K562 (cell line): ENCODE measurements around the gene PIM3. TPM values are rescaled to one million over a fixed set of nuclear protein-coding genes. Genes with fewer than 3 reads are reported as not detected.

Source experiments
- ATAC-seq: fragments of 200-7000 bp; cut with Tn5 transposase; 3 replicates; pipeline ENCODE4 v1.9.1; 2020; ENCODE audit warnings: moderate library complexity
- BruUV-seq: library from RNA; stranded (reverse); fragments of 400-500 nt; replicated peaks from 2 replicates; lab custom pipeline; 2021; lab: Mats Ljungman, UMichigan
- CTCF ChIA-PET: fragments of 300-600 bp; formaldehyde crosslinking; extraction: SDS; loops from one replicate; lab custom pipeline; 2021; ENCODE audit warnings: low intra/inter-chr PET ratio; lab: Yijun Ruan, JAX
- POLR2A ChIA-PET: fragments of 300-600, 350-650 bp; sonication (Branson Sonifier 250); formaldehyde crosslinking; extraction: SDS; loops from one replicate; lab custom pipeline; 2021; ENCODE audit warnings: antibody characterized with exemption, inconsistent platforms; lab: Yijun Ruan, JAX
- DNase-seq, 4 experiments: peaks; one replicate each; pipeline versions ENCODE4 v3.0.0 to v3.0.0-alpha.2; 2011 to 2018; ENCODE audit warnings: low spot score in 3 of 4, mixed read lengths in 3 of 4; ENCODE audit errors: extremely low read depth in 1 of 4
- FAIRE-seq: peaks from 2 replicates; lab custom pipeline; 2011; peaks lifted over from hg19 to GRCh38; lab: Jason Lieb, UNC
- H2AFZ ChIP-seq: 2 replicates; pipeline ENCODE4 v1.6.0; 2011; ENCODE audit warnings: low read depth, low read length, control low read depth, inconsistent platforms
- H3K27ac ChIP-seq: fragments of 200-600 bp; 3 replicates; pipeline ENCODE4 v1.8.0; 2011; ENCODE audit warnings: low read depth, mild to moderate bottlenecking, control low read depth, inconsistent platforms, low read length, moderate library complexity, mixed read lengths; ENCODE audit errors: extremely low read depth
- H3K27me3 ChIP-seq, 2 experiments: fragments of 300-600 bp in 1 of 2; 2 replicates in 1 of 2; 3 replicates in 1 of 2; pipeline versions ENCODE4 v1.6.0 to v1.8.0; 2011; ENCODE audit warnings: inconsistent platforms in 2 of 2, low read length in 2 of 2, mild to moderate bottlenecking in 1 of 2, mixed read lengths in 1 of 2, moderate library complexity in 1 of 2; ENCODE audit not compliant: control insufficient read depth in 2 of 2, insufficient read depth in 2 of 2
- H3K36me3 ChIP-seq: fragments of 300-600 bp; 3 replicates; pipeline ENCODE4 v1.8.0; 2011; ENCODE audit warnings: mild to moderate bottlenecking, low read length, inconsistent platforms; ENCODE audit not compliant: control insufficient read depth, insufficient read depth
- H3K4me1 ChIP-seq, 2 experiments: fragments of 200-600 bp in 1 of 2; replicated peaks in 1 of 2; 2 replicates in 1 of 2; 3 replicates in 1 of 2; pipeline versions ENCODE4 v1.5.1 to v1.8.0; 2011; ENCODE audit warnings: inconsistent platforms in 2 of 2, low read length in 2 of 2, mild to moderate bottlenecking in 1 of 2, mixed read lengths in 1 of 2, moderate library complexity in 1 of 2; ENCODE audit not compliant: control insufficient read depth in 2 of 2, insufficient read depth in 2 of 2
- H3K4me2 ChIP-seq: 2 replicates; pipeline ENCODE4 v1.6.1; 2011; ENCODE audit warnings: low read length, control low read depth, inconsistent platforms, mixed read lengths; ENCODE audit not compliant: insufficient read depth
- H3K4me3 ChIP-seq: fragments of 200-600 bp; sonication (generic), shearing (Covaris generic); 2 replicates; pipeline ENCODE4 v1.5.1; 2016; ENCODE audit warnings: control low read depth, inconsistent platforms
- H3K79me2 ChIP-seq: fragments of 200-600 bp; 3 replicates; pipeline ENCODE4 v1.8.0; 2011; ENCODE audit warnings: low read length, inconsistent platforms; ENCODE audit not compliant: control insufficient read depth, insufficient read depth
- H3K9ac ChIP-seq, 2 experiments: 2 replicates each; pipeline versions ENCODE4 v1.6.0 to v1.6.1; 2011; ENCODE audit warnings: low read depth in 2 of 2, low read length in 2 of 2, control low read depth in 1 of 2, inconsistent platforms in 1 of 2, mild to moderate bottlenecking in 1 of 2, mixed read lengths in 1 of 2; ENCODE audit not compliant: insufficient read depth in 1 of 2
- H3K9me1 ChIP-seq: one replicate; pipeline ENCODE4 v1.6.0; 2011; ENCODE audit warnings: inconsistent platforms, mild to moderate bottlenecking, low read length, moderate library complexity; ENCODE audit not compliant: control insufficient read depth, insufficient read depth
- H3K9me3 ChIP-seq: replicated peaks from 2 replicates; pipeline ENCODE4 v1.5.1; 2011; ENCODE audit warnings: low read depth, low read length, inconsistent platforms; ENCODE audit not compliant: control insufficient read depth, insufficient read depth
- H4K20me1 ChIP-seq: replicated peaks from 2 replicates; pipeline ENCODE4 v1.6.1; 2011; ENCODE audit warnings: low read length, inconsistent platforms, mixed read lengths; ENCODE audit not compliant: control insufficient read depth, insufficient read depth
- ERF ChIP-seq: fragments of 450-650 bp; formaldehyde crosslinking; IDR thresholded peaks from 2 replicates; pipeline ENCODE4 v1.4.0; 2020; ENCODE audit warnings: mild to moderate bottlenecking, mixed read lengths
- FOSL1 ChIP-seq: fragments of 200-800 bp; sonication (Bioruptor generic); conservative IDR thresholded peaks from 2 replicates; pipeline ENCODE4 v1.6.1; 2016; ENCODE audit warnings: missing genetic modification characterization, missing compliant biosample characterization
- FUS ChIP-seq: fragments of 200-400 bp; formaldehyde crosslinking; optimal IDR thresholded peaks from 2 replicates; pipeline ENCODE3; 2017; ENCODE audit warnings: low read depth, low read length
- HIVEP1 ChIP-seq: fragments of 250-450 bp; sonication (Bioruptor Pico); IDR thresholded peaks from 2 replicates; pipeline ENCODE4 v1.4.0; 2020; ENCODE audit warnings: mild to moderate bottlenecking
- NONO ChIP-seq, 2 experiments: fragments of 200-400 bp in 1 of 2; fragments of 450-650 bp in 1 of 2; formaldehyde crosslinking in 1 of 2; IDR thresholded peaks; 2 replicates each; pipeline ENCODE4 v1.6.1; 2017; ENCODE audit warnings: low read depth in 2 of 2, mild to moderate bottlenecking in 2 of 2, moderate library complexity in 2 of 2, low read length in 1 of 2
- SMAD2 ChIP-seq: fragments of 150-350 bp; IDR thresholded peaks from 2 replicates; pipeline ENCODE4 v1.6.1; 2014; ENCODE audit warnings: low read depth, mild to moderate bottlenecking, low read length
- SMARCE1 ChIP-seq: fragments of 450-650 bp; IDR thresholded peaks from 2 replicates; pipeline ENCODE4 v1.7.1; 2016; ENCODE audit warnings: mild to moderate bottlenecking
- ZFP1 ChIP-seq: fragments of 450-650 bp; formaldehyde crosslinking; IDR thresholded peaks from 2 replicates; pipeline ENCODE4 v1.4.0; 2020; ENCODE audit warnings: mild to moderate bottlenecking, mixed read lengths
- ZNF263 ChIP-seq: sonication (generic); formaldehyde crosslinking; IDR thresholded peaks from 2 replicates; pipeline ENCODE4 v1.8.0; 2022; ENCODE audit warnings: mild to moderate bottlenecking, missing genetic modification reagents, borderline replicate concordance
- WGBS: fragments of 100-300 bp; shearing (Covaris generic); methylation state at CpG from one replicate; pipeline ENCODE4 v1.1.6; 2016; ENCODE audit warnings: low coverage, mixed read lengths; ENCODE audit not compliant: insufficient coverage; ENCODE audit errors: missing lambda C conversion rate; 5-methylcytosine and 5-hydroxymethylcytosine counted together
- in situ Hi-C: fragments of 300-500 bp; cut with MboI; formaldehyde crosslinking; loops from 4 replicates; pipeline ENCODE4 v1.15.0; 2018; ENCODE audit warnings: inconsistent platforms, mixed read lengths
- intact Hi-C: fragments of 100-400 bp; cut with micrococcal nuclease; formaldehyde crosslinking; loops from 2 replicates; pipeline ENCODE4 v1.14.2; 2022
- polyA plus RNA-seq, 8 experiments: library from polyadenylated mRNA; depleted of rRNA in 4 of 8; stranded (reverse) in 5 of 8; unstranded in 3 of 8; fragments of >200 nt; fragmentation: Nextera tagmentation in 2 of 8; fragmentation: Illumina TruSeq in 1 of 8; extraction: Ambion mirVana in 2 of 8; extraction: Trizol in 1 of 8; gene quantifications; 2 replicates each; pipeline versions ENCODE4 v1.2.1 to v1.2.3, GENCODE V29; 2011 to 2014; ENCODE audit warnings: inconsistent platforms in 1 of 8, missing spikeins in 1 of 8
- total RNA-seq, 7 experiments: library from RNA; depleted of rRNA in 6 of 7; stranded (reverse); fragments of >200 nt in 6 of 7; fragmentation: Illumina TruSeq in 2 of 7; extraction: Trizol in 2 of 7; gene quantifications; 2 replicates each; pipeline versions ENCODE4 v1.2.1 to v1.2.3, GENCODE V29; 2011 to 2021; ENCODE audit warnings: low replicate concordance in 1 of 7
- TF ChIP-seq, protein P1 (sequence below): fragments of 250-450 bp; sonication (Bioruptor Pico); IDR thresholded peaks from 2 replicates; pipeline ENCODE4 v1.8.0; 2022; ENCODE audit warnings: inconsistent platforms, mild to moderate bottlenecking, moderate library complexity, borderline replicate concordance

PIM3 gene
- total and polyA plus RNA-seq, 9 of the 15 experiments (the other 6 are each of a cell fraction or from before 2014, with no cell fraction given), result 0.24 to 40.5 (median 5.3) TPM

DNA sequence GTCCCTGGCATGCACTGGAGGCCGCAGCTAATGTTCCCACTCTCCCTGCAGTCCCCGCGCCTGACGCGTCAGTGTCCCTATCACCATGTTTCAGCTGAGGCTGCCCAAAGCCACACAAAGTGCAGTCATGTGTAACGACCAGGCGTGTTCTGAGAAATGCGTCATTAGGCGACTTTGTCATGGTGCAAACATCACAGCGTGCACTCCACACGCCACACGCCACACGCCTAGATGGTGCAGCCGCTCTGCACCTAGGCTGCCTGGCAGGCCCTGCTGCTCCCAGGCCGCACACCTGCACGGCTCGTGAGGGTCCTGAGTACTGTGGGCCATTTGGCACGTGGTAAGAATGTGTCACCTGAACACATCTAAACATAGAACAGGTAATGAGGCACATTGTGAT, 39.7 kb upstream of the PIM3 start:
- CTCF ChIA-PET, result no interaction called here
- POLR2A ChIA-PET, result no interaction called here
- FAIRE-seq, result no peak
- WGBS, result 96% methylated on average over 15 of the region's 18 CpGs
- in situ Hi-C loops, result loop anchor here (5.0 kb wide), 1 partner anchor 154 kb away; no protein-coding TSS in a partner anchor
- BruUV-seq, result no TSS peak
- peaks cover 6 to 40% of the 10 kb centered on the region in 2 experiments; a peak in 4 of 5 replicates for H3K4me1 ChIP-seq
- no peak overlapping the region for H3K27ac ChIP-seq
- H2AFZ ChIP-seq, result no peak overlapping the region
- intact Hi-C loops, result no loop called here
- H3K9me3 ChIP-seq, result no peaks in the 10 kb centered on the region
- TF ChIP-seq ZFP1 (CRISPR knock-in tag), result no peak
- no peak for TF ChIP-seq SMARCE1
- no peak for TF ChIP-seq FOSL1
- no peak for TF ChIP-seq SMAD2
- no peaks in the 10 kb centered on the region for H3K9me1 ChIP-seq
- 0 out of 2 replicates have a peak, but pooled peaks cover 3% of the 10 kb centered on the region for H4K20me1 ChIP-seq
- H3K4me2 ChIP-seq, result no peak overlapping the region
- no peak for ATAC-seq
- no peak overlapping the region for H3K9ac ChIP-seq
- peaks cover 14% of the 10 kb centered on the region for H3K79me2 ChIP-seq
- no peaks in the 10 kb centered on the region for H3K27me3 ChIP-seq
- no peak for DNase-seq
- H3K4me3 ChIP-seq, result no peak overlapping the region
- peaks cover 13% of the 10 kb centered on the region; the same call in 1 of the 3 replicates for H3K36me3 ChIP-seq

DNA sequence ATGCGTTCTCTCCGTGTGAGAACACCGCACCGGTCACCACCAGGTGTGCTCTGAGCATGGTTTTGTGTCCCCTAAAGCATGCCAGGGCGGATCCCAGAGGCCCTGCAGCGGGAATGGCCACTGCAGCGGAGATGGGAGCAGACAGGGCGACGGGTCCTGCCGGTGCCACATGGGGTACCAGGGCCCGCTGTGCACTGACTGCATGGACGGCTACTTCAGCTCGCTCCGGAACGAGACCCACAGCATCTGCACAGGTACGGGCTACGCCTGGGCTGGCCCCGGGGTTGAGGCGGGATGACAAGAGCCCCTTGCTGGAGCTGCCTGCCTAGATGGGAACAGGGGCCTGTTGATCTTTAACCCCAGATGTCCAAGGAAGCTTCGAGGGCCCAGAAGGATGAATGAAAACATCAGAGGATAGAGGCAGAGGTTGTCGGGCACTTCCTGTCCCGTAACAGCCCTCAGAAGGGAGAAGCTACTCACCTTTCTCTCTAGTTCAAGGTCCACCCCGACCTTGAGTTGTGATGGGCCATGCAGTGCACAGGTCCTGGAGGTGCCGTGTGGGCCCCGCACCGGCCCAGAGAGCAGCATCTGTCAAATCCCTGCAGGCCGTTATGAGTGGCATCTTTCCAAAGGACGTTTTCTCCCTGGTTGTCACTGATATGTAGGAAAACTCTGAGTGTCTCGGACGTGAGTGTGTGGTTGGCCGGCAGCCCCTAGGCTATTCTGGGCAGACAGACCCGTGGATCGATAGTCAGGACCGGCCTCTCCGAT, 38.9 kb upstream of the PIM3 start:
- in situ Hi-C loops, result loop anchor here (5.0 kb wide), 1 partner anchor 154 kb away; no protein-coding TSS in a partner anchor

More for the DNA sequence above, 38.9 kb upstream of the PIM3 start:
- Histone ChIP-seq H3K27ac (no peak overlapping the region), H2AFZ (no peak overlapping the region), H3K9me1 (no peaks in the 10 kb centered on the region), H3K4me3 (no peak overlapping the region), H4K20me1 (0 out of 2 replicates have a peak, but pooled peaks cover 3% of the 10 kb centered on the region), H3K79me2 (peaks cover 10% of the 10 kb centered on the region), H3K36me3 (peaks cover 13% of the 10 kb centered on the region; the same call in 1 of the 3 replicates), H3K9ac (no peak overlapping the region; a peak in 1 of 4 replicates), H3K4me1 (peaks cover 6 to 39% of the 10 kb centered on the region in 2 experiments; a peak in 4 of 5 replicates), H3K27me3 (no peaks in the 10 kb centered on the region), H3K4me2 (no peak overlapping the region), H3K9me3 (no peaks in the 10 kb centered on the region)
- 87% methylated on average over 24 of the region's 35 CpGs for whole genome bisulfite sequencing
- BruUV-seq, result no TSS peak
- CTCF ChIA-PET, result no interaction called here
- intact Hi-C loops, result no loop called here
- TF ChIP-seq ERF (no peak), NONO (IDR thresholded peaks at IDR 0.05; ENCODE audit: low read depth in 2 of 2, low read length in 1 of 2) (no peak), FUS (no peak), ZNF263 (CRISPR knock-in tag) (no peak), HIVEP1 (CRISPR knock-in tag) (no peak)
- TF ChIP-seq, protein P1, sequence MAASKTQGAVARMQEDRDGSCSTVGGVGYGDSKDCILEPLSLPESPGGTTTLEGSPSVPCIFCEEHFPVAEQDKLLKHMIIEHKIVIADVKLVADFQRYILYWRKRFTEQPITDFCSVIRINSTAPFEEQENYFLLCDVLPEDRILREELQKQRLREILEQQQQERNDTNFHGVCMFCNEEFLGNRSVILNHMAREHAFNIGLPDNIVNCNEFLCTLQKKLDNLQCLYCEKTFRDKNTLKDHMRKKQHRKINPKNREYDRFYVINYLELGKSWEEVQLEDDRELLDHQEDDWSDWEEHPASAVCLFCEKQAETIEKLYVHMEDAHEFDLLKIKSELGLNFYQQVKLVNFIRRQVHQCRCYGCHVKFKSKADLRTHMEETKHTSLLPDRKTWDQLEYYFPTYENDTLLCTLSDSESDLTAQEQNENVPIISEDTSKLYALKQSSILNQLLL (CRISPR knock-in tag), result no peak
- TF ChIP-seq, all 486 proteins: peak for 0
- DNase-seq (no peak), FAIRE-seq (no peak), ATAC-seq (no peak)
- POLR2A ChIA-PET, result interaction anchor here (0.6 kb wide), 1 partner anchor 720 kb away, joined by 3 read pairs; no protein-coding TSS in a partner anchor
